ENCODE data around the gene CREB3L2. TPM values are rescaled to one million over a fixed set of nuclear protein-coding genes. Genes with fewer than 3 reads are reported as not detected.

CREB3L2 gene
- total RNA-seq, 1 donor from 2014 or later, result 65.9 TPM

GRCh38 chr7:137852108-137852507 lies 149.8 kb downstream of the CREB3L2 start:
- H3K27me3 Mint-ChIP-seq, result peaks cover 41% of the 10 kb centered on the region
- H3K4me3 Mint-ChIP-seq (ENCODE audit: low read depth), result no peak overlapping the region
- TF ChIP-seq CTCF (IDR thresholded peaks at IDR 0.05; ENCODE audit: unreplicated experiment), result no peak
- H3K9me3 Mint-ChIP-seq (ENCODE audit: low read depth), result no peaks in the 10 kb centered on the region
- no peak overlapping the region for H3K27ac Mint-ChIP-seq
- no peaks in the 10 kb centered on the region for H3K36me3 Mint-ChIP-seq (ENCODE audit: insufficient read depth)
- no peaks in the 10 kb centered on the region for H3K4me1 Mint-ChIP-seq (ENCODE audit: low read depth)
- DNase-seq (ENCODE audit: low spot score, unreplicated experiment), result no peak

- H3K36me3 Mint-ChIP-seq (ENCODE audit: insufficient read depth), result no peaks in the 10 kb centered on the region
- no peaks in the 10 kb centered on the region for H3K9me3 Mint-ChIP-seq (ENCODE audit: low read depth)
- peaks cover 41% of the 10 kb centered on the region for H3K27me3 Mint-ChIP-seq
- no peaks in the 10 kb centered on the region for H3K4me1 Mint-ChIP-seq (ENCODE audit: low read depth)
- no peak overlapping the region for H3K4me3 Mint-ChIP-seq (ENCODE audit: low read depth)
- no peak for TF ChIP-seq CTCF (IDR thresholded peaks at IDR 0.05; ENCODE audit: unreplicated experiment)
- DNase-seq (ENCODE audit: low spot score, unreplicated experiment), result no peak
- no peak overlapping the region for H3K27ac Mint-ChIP-seq
These were observed 150.6 kb downstream of the CREB3L2 start for GRCh38 chr7:137850972-137851945.

GRCh38 chr7:137850571-137850970 lies 151.3 kb downstream of the CREB3L2 start:
- Mint-ChIP-seq H3K9me3 (ENCODE audit: low read depth) (no peaks in the 10 kb centered on the region), H3K4me1 (ENCODE audit: low read depth) (peaks cover 2% of the 10 kb centered on the region)

GRCh38 chr7:137848095-137848494 lies 153.8 kb downstream of the CREB3L2 start:
- peaks cover 70% of the 10 kb centered on the region for H3K27me3 Mint-ChIP-seq
- no peak for TF ChIP-seq CTCF (IDR thresholded peaks at IDR 0.05; ENCODE audit: unreplicated experiment)
- no peak for DNase-seq (ENCODE audit: low spot score, unreplicated experiment)
- no peak overlapping the region for H3K4me3 Mint-ChIP-seq (ENCODE audit: low read depth)
- peaks cover 2% of the 10 kb centered on the region for H3K4me1 Mint-ChIP-seq (ENCODE audit: low read depth)
- H3K9me3 Mint-ChIP-seq (ENCODE audit: low read depth), result no peaks in the 10 kb centered on the region
- no peaks in the 10 kb centered on the region for H3K36me3 Mint-ChIP-seq (ENCODE audit: insufficient read depth)
- H3K27ac Mint-ChIP-seq, result no peak overlapping the region

More at GRCh38 chr7:137850571-137850970, 151.3 kb downstream of the CREB3L2 start:
- no peak overlapping the region for H3K27ac Mint-ChIP-seq
- H3K27me3 Mint-ChIP-seq, result peaks cover 47% of the 10 kb centered on the region
- H3K4me3 Mint-ChIP-seq (ENCODE audit: low read depth), result no peak overlapping the region
- H3K36me3 Mint-ChIP-seq (ENCODE audit: insufficient read depth), result no peaks in the 10 kb centered on the region
- DNase-seq (ENCODE audit: low spot score, unreplicated experiment), result no peak
- no peak for TF ChIP-seq CTCF (IDR thresholded peaks at IDR 0.05; ENCODE audit: unreplicated experiment)

- no peak for DNase-seq (ENCODE audit: low spot score, unreplicated experiment)
- H3K4me1 Mint-ChIP-seq (ENCODE audit: low read depth), result peaks cover 2% of the 10 kb centered on the region
- H3K27ac Mint-ChIP-seq, result no peak overlapping the region
- peak overlapping the region; percentile 27 for H3K4me3 Mint-ChIP-seq (ENCODE audit: low read depth)
- H3K27me3 Mint-ChIP-seq, result peaks cover 71% of the 10 kb centered on the region
- H3K9me3 Mint-ChIP-seq (ENCODE audit: low read depth), result no peaks in the 10 kb centered on the region
- no peaks in the 10 kb centered on the region for H3K36me3 Mint-ChIP-seq (ENCODE audit: insufficient read depth)
- TF ChIP-seq CTCF (IDR thresholded peaks at IDR 0.05; ENCODE audit: unreplicated experiment), result no peak
These were observed 154.3 kb downstream of the CREB3L2 start for GRCh38 chr7:137847568-137848050.
